Activated naive CD4-positive, alpha-beta T cell (primary cell): ENCODE data around the gene KCNE5.
"Not testable (repeated sequence)": the region's sequence is repeated elsewhere in the genome, so short reads cannot be mapped to it uniquely, and the experiment has no call there.

Source experiments
- DNase-seq, 4 experiments: peaks; one replicate each; lab custom pipeline; 2025; lab: John Stamatoyannopoulos, UW

KCNE5 gene, protein sequence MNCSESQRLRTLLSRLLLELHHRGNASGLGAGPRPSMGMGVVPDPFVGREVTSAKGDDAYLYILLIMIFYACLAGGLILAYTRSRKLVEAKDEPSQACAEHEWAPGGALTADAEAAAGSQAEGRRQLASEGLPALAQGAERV

GRCh38 chrX:109624641-109625616, at the start of gene KCNE5:
TSS of gene KCNE5 (minus strand) at chrX:109625172. CDS start at chrX:109625020, 152 bp downstream.
- DNase-seq, result no peak

GRCh38 chrX:109672239-109672638, 47.3 kb upstream of the KCNE5 start:
- no peak for DNase-seq

DNA sequence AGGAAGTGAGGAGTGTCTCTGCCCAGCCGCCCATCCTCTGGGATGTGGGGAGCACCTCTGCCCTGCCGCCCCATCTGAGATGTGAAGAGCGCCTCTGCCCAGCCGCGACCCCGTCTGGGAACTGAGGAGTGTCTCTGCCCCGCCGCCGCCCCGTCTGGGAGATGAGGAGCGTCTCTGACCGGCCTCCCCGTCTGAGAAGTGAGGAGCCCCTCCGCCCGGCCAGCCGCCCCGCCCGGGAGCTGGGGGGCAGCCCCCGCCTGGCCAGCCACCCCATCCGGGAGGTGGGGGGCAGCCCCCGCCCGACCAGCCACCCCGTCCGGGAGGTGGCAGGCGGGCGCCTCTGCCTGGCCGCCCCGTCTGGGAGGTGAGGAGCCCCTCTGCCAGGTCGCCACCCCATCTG, 46.2 kb upstream of the KCNE5 start:
- not testable (repeated sequence) for DNase-seq

DNA sequence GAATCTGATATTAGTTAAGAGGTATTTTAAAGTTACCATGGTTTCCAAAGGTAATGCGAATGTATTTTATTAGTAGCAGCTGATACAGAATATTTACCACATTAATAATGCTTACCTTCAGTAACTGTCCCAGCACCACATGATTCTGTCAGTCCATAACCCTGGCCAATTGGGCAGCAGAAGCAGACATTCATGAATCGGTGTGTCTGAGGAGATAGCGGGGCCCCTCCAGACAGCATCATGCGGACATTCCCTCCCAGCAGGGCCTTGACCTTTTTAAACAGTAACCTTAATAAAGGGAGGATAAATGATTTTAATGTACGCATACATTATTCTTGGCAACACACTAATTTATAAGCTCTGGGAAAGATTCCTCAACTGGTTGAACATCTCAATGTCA, 43.0 kb upstream of the KCNE5 start:
- no peak for DNase-seq

GRCh38 chrX:109660435-109661143, 35.6 kb upstream of the KCNE5 start:
- DNase-seq, result no peak

DNA sequence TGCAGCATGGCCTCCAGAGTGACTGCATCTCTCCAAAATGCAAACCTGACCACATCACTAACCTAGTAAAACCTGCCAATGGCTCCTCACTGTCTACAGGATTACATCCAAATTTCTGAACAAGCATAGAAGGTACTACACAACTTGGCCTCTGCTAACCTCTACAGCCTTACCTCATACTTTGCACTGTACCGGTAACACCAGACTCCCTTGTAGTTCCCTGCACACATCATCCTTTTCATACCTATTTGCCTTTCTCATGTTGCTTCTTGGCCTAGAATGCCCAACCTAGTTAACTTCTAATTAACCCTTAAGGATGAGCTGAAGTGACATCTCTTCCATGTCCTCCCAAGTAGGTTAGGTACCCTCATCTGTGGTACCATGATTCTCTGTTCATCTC, 33.4 kb upstream of the KCNE5 start:
- no peak for DNase-seq

DNA sequence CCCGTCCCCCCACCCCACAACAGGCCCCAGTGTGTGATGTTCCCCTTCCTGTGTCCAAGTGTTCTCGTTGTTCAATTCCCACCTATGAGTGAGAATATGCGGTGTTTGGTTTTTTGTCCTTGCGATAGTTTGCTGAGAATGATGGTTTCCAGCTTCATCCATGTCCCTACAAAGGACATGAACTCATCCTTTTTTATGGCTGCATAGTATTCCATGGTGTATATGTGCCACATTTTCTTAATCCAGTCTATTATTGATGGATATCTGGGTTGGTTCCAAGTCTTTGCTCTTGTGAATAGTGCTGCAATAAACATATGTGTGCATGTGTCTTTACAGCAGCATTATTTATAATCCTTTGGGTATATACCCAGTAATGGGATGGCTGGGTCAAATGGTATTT, 32.4 kb upstream of the KCNE5 start:
- not testable (repeated sequence) for DNase-seq

- no peak for DNase-seq
Observed at GRCh38 chrX:109656774-109657173, 31.8 kb upstream of the KCNE5 start.

DNA sequence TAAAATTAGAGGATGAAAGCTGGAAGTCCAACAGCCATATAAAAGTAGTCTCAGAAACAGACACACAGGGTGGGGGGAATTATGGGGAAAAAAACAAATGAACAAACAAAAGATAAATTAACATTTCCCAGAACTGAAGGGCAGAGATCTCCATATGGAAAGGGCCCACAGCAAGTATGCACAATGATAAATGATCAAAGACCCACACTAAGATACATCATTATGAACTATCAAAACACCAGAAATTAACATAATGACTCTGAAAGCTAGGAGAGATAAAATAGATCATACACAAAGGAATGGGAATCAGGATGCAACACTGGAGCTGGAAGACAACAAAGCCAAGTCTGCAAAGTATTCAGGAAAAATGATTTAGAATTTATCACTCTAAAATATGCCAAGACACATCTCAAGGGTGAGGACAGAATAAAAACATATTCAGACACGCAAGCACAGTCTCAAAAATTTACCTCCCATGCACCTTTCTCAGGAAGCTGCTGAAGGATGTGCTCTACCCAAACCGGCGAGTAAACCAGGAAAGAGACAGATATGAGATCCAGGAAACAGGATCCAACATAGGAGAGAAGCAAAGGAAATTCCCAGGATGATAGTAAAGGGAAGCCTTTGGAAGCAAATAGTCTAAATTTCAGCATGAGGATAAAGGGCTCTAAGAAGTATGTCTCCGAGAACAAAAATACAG, 30.7 kb upstream of the KCNE5 start:
- DNase-seq, result no peak

- no peak for DNase-seq
Observed at GRCh38 chrX:109654516-109655109, 29.6 kb upstream of the KCNE5 start.

GRCh38 chrX:109644671-109645070, 19.7 kb upstream of the KCNE5 start:
- DNase-seq, result not testable (repeated sequence)

GRCh38 chrX:109643687-109644086, 18.7 kb upstream of the KCNE5 start:
- DNase-seq, result no peak

- DNase-seq, result no peak
Observed at GRCh38 chrX:109638158-109638557, 13.2 kb upstream of the KCNE5 start.

DNA sequence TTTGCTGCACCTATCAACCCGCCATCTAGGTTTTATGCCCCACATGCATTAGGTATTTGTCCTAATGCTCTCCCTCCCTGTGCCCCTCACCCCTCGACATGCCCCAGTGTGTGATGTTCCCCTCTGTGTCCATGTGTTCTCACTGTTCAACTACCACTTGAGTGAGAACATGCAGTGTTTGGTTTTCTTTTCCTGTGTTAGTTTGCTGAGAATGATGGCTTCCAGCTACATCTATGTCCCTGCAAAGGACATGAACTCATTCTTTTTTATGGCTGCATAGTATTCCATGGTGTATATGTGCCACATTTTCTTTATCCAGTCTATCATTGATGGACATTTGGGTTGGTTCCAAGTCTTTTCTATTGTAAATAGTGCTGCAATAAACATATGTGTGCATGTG, 12.5 kb upstream of the KCNE5 start:
- not testable (repeated sequence) for DNase-seq

DNA sequence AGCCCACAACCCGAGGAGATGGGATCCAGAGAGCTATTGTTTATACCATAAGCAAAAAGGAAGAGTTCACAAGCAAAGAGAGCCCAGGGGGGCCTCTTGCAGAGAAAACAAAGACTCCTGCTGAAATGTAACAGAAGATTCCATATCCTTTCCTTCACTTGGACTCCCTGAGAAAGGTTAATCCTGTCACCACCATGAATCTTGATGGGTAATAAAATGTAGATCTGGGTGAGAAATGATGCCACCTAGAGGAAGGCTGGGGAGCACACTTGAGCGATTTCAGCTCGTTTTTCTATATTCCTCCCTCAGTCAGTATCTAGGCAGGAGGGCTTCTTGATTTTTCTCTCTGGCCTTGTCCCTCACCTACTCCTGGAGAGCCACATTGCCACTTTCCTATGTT, 10.2 kb upstream of the KCNE5 start:
- no peak for DNase-seq

DNA sequence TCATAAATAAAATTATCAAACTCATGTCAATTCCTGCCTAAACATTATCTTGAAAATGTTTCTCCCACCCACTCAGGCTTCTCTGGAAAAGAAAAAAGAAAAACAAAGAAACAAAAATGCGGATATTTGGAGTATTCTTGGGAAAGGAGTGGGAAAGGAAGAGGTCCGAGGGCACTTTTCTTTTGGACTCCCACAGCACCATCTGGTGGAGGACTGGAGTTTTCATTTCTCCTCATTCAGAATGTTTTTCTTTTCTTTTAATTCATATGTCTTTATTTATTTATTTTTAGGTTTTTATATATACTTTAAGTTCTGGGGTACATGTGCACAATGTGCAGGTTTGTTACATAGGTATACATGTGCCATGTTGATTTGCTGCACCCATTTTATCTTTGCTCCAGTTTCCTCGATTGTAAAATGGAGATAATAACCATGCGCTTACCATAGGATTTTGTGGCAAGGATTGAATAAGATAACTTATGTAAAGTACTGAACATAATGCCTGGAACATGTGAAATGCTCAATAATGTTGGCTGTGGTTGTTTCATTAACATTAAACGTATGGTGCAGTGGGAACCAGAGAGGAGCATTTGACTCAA, 8.0 kb upstream of the KCNE5 start:
- DNase-seq, result no peak

DNA sequence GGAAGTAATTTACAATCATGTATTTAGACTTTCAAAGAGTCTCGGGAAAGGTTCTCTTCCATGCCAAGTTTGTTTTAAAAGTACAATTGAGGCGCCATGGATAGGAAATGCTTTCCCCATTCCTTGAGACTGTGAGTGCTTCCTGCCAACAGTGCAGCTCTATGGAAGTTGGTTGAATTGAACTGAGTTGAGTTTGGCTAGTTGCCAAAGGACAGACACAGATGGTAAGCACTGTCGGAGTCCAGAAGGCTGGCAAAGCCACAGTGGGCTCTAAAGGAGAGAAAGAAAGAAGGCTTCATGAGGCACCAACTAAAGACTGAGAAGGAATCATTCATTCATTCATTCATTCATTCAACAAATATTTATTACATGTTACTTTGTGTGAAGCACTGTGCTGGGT, 4.3 kb upstream of the KCNE5 start:
- DNase-seq, result no peak

DNA sequence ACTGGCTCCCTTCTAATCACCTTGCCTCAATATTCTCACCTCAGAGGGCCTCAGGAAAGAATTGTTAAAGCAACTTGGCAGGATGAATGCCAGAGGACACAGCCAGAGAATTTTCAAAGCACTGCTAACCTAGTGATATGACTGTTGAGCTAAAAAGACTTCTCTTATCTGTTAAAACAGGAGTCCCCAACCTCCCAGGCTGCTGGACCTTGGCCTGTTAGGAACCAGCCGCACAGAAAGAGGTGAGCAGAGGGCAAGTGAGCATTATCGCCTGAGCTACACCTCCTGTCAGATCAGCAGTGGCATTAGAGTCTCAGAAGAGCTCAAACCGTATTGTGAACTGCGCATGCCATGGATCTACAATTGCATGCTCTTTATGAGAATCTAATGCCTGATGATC, 1.7 kb upstream of the KCNE5 start:
- no peak for DNase-seq

DNA sequence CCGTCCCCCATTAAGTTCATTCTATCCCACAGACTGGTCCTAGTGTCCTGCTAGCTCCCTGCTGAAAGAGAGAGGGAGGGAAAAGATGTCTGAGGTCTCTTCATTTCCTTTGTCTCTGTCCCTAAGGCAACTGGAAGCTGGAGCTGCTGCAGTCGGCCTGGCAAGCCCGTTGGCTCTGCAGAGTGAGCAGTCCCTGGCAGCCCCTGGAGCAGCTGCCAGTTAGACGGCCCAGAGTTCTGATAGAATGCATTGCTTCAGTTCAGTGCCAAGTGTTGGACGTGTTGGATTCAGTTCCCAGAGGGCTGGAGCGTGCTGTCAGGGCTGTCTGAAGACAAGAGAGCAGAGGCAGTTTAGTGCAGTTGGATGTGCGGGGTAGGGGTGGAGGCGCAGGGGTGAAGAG, 975 bp downstream of the KCNE5 start:
- DNase-seq, result no peak

DNA sequence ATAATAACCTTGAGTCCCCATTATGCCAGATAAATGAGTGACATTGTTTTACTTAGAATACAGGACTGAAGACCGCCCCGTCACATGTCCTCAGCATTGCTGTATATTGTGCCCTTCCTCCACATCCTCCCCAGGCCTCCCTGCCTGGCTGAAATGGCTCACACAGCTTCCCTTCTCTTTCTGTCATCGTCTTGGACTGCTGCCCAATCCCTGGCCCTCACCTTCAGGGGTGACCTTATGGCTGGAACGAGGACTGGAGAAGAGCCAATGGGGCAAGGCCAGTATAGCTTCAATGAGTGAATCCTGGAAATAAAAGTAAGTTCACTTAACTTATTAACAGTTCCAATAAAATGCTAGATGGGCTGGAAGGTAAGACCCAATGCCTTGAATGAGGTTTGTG, 2.7 kb downstream of the KCNE5 start:
- DNase-seq, result no peak

DNA sequence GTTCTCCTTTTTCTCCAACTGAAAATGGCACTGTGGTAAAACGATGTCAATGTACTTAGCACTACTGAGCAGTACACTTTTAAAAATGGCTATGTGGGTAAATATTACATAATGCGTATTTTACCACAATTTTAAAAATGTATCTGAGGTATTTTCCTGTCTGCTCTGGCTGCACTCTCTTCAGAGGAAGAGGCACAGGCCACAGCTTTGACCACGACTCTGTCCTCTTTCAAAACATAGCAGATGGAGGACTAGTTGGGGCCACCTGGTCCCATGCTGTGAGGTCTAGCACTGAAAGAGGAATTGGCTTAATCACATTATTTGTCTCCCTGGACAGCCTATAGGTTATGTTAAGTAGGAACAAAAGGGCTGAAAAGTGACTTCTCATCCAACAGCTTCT, 5.2 kb downstream of the KCNE5 start:
- no peak for DNase-seq
